ENCODE results near the gene MPRIP. TPM values are rescaled to one million over a fixed set of nuclear protein-coding genes. Genes with fewer than 3 reads are reported as not detected.
A peak's percentile ranks its signal among the peaks of the same experiment; 100 is the strongest.

The MPRIP gene
- total RNA-seq, 1 donor from 2014 or later = 350 TPM

- Histone ChIP-seq H3K27ac (replicated peaks) (no peak overlapping the region), H3K36me3 (no peaks in the 10 kb centered on the region), H3K4me3 (no peak overlapping the region), H3K27me3 (ENCODE audit: low read depth) (no peaks in the 10 kb centered on the region), H3K9me3 (replicated peaks) (no peaks in the 10 kb centered on the region), H3K4me1 (peaks cover 20% of the 10 kb centered on the region)
- DNase-seq = no peak
- intact Hi-C loops (cut with micrococcal nuclease) = no loop called here
- TF ChIP-seq, protein P1, sequence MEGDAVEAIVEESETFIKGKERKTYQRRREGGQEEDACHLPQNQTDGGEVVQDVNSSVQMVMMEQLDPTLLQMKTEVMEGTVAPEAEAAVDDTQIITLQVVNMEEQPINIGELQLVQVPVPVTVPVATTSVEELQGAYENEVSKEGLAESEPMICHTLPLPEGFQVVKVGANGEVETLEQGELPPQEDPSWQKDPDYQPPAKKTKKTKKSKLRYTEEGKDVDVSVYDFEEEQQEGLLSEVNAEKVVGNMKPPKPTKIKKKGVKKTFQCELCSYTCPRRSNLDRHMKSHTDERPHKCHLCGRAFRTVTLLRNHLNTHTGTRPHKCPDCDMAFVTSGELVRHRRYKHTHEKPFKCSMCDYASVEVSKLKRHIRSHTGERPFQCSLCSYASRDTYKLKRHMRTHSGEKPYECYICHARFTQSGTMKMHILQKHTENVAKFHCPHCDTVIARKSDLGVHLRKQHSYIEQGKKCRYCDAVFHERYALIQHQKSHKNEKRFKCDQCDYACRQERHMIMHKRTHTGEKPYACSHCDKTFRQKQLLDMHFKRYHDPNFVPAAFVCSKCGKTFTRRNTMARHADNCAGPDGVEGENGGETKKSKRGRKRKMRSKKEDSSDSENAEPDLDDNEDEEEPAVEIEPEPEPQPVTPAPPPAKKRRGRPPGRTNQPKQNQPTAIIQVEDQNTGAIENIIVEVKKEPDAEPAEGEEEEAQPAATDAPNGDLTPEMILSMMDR (IDR thresholded peaks at IDR 0.05; ENCODE audit: borderline replicate concordance) = no peak
Observed at GRCh38 chr17:17017343-17018014, 24.8 kb upstream of the MPRIP start.

- TF ChIP-seq, protein P1 (IDR thresholded peaks at IDR 0.05; ENCODE audit: borderline replicate concordance) = no peak
- H3K4me1 ChIP-seq = peaks cover 22% of the 10 kb centered on the region
- H3K27me3 ChIP-seq (ENCODE audit: low read depth) = no peaks in the 10 kb centered on the region
- intact Hi-C loops (cut with micrococcal nuclease) = no loop called here
- no peaks in the 10 kb centered on the region for H3K36me3 ChIP-seq
- DNase-seq = no peak
- H3K27ac ChIP-seq (replicated peaks) = no peak overlapping the region
- H3K9me3 ChIP-seq (replicated peaks) = no peaks in the 10 kb centered on the region
- no peak overlapping the region for H3K4me3 ChIP-seq
Observed at GRCh38 chr17:17018021-17018441, 24.2 kb upstream of the MPRIP start.

DNA sequence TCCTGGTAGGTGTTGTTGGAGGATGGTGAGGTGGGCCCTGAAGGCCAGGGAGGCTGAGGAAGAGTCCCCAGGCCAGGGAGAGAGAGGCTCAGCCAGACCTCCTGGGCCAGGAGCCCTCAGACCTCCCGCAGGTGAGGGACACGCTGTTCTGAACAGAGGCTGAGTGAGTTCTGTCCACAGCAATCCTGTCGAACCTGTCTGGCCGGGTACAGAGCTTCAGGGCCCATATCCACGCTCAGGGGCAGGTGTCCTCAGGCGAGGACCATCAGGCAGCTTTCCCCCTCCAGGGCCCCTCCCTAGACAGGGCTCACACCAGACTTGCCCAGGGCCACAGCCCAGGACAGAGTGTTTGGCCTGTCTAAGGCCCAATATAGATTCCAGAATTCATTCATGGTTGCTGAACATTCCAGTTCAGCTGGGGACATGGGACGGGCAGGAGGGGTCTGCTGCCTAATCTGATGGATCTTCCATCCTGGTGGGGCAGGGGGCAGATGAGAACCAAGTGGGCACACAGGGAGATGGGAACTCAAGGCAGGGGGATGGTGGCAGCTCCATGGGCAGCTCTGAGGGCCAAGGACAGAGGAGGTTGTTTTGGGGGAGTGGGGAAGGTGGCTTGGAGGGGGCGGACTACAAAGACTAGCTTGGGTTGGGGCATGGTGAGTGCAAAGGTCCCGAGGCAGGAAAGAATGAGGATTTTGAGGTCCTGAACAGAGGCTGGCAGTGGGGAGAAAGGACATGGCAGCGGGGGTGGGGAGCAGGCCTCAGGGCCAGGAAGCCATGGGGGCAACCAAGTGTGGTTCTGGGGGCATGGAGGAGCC, 23.4 kb upstream of the MPRIP start:
- no peaks in the 10 kb centered on the region for H3K36me3 ChIP-seq
- peak; percentile 5 for DNase-seq
- no peak overlapping the region for H3K27ac ChIP-seq (replicated peaks)
- peaks cover 22% of the 10 kb centered on the region for H3K4me1 ChIP-seq
- no peaks in the 10 kb centered on the region for H3K27me3 ChIP-seq (ENCODE audit: low read depth)
- no peak overlapping the region for H3K4me3 ChIP-seq
- intact Hi-C loops (cut with micrococcal nuclease) = no loop called here
- no peaks in the 10 kb centered on the region for H3K9me3 ChIP-seq (replicated peaks)
- TF ChIP-seq, protein P1 (IDR thresholded peaks at IDR 0.05; ENCODE audit: borderline replicate concordance) = no peak

- intact Hi-C loops (cut with micrococcal nuclease) = no loop called here
- no peaks in the 10 kb centered on the region for H3K27me3 ChIP-seq (ENCODE audit: low read depth)
- peak; percentile 3 for DNase-seq
- H3K4me1 ChIP-seq = peaks cover 22% of the 10 kb centered on the region
- no peaks in the 10 kb centered on the region for H3K9me3 ChIP-seq (replicated peaks)
- H3K27ac ChIP-seq (replicated peaks) = no peak overlapping the region
- TF ChIP-seq, protein P1 (IDR thresholded peaks at IDR 0.05; ENCODE audit: borderline replicate concordance) = no peak
- no peaks in the 10 kb centered on the region for H3K36me3 ChIP-seq
- no peak overlapping the region for H3K4me3 ChIP-seq
Observed at GRCh38 chr17:17019430-17019762, 22.9 kb upstream of the MPRIP start.

GRCh38 chr17:17019891-17020456, 22.3 kb upstream of the MPRIP start:
- no peak overlapping the region for H3K4me3 ChIP-seq
- no peaks in the 10 kb centered on the region for H3K27me3 ChIP-seq (ENCODE audit: low read depth)
- intact Hi-C loops (cut with micrococcal nuclease) = no loop called here
- no peak overlapping the region for H3K27ac ChIP-seq (replicated peaks)
- no peaks in the 10 kb centered on the region for H3K36me3 ChIP-seq
- TF ChIP-seq, protein P1 (IDR thresholded peaks at IDR 0.05; ENCODE audit: borderline replicate concordance) = no peak
- peak; percentile 13 for DNase-seq
- peaks cover 28% of the 10 kb centered on the region for H3K4me1 ChIP-seq
- H3K9me3 ChIP-seq (replicated peaks) = no peaks in the 10 kb centered on the region
